Endothelial cell of umbilical vein (primary cell): Measurements from ENCODE around the gene CHMP5. TPM values are rescaled to one million over a fixed set of nuclear protein-coding genes. Genes with fewer than 3 reads are reported as not detected.
A peak's percentile ranks its signal among the peaks of the same experiment; 100 is the strongest.

Experiments used
- BruUV-seq: library from RNA; stranded (reverse); fragments of 400-500 nt; replicated peaks from 2 replicates; lab custom pipeline; 2021; lab: Mats Ljungman, UMichigan
- CTCF ChIA-PET: fragments of 300-600, 350-600 bp; sonication (Branson Sonifier 250); formaldehyde crosslinking; loops from one replicate; lab custom pipeline; 2021; ENCODE audit warnings: antibody characterized with exemption, inconsistent platforms; lab: Charles Lee
- POLR2A ChIA-PET: fragments of 300-600, 350-600 bp; sonication (Branson Sonifier 250); formaldehyde crosslinking; loops from one replicate; lab custom pipeline; 2021; ENCODE audit warnings: antibody characterized with exemption, inconsistent platforms; lab: Charles Lee
- DNase-seq: peaks from one replicate; pipeline ENCODE4 v3.0.0-alpha.2; 2011; ENCODE audit warnings: low read depth, low spot score
- FAIRE-seq: peaks from 2 replicates; lab custom pipeline; 2011; peaks lifted over from hg19 to GRCh38; lab: Jason Lieb, UNC
- H2AFZ ChIP-seq: 2 replicates; pipeline ENCODE4 v1.6.0; 2012; ENCODE audit warnings: low read depth, low read length, control low read depth, inconsistent platforms
- H3K27ac ChIP-seq: 2 replicates; pipeline ENCODE4 v1.5.1; 2011; ENCODE audit warnings: low read depth, mild to moderate bottlenecking, control low read depth, low read length, moderate library complexity; ENCODE audit not compliant: insufficient read depth
- H3K27me3 ChIP-seq, 2 experiments: 2 replicates each; pipeline versions ENCODE4 v1.6.0 to v1.6.1; 2011; ENCODE audit warnings: low read length in 2 of 2, mixed read lengths in 1 of 2; ENCODE audit not compliant: control insufficient read depth in 2 of 2, insufficient read depth in 2 of 2
- H3K36me3 ChIP-seq, 2 experiments: 2 replicates in 1 of 2; 3 replicates in 1 of 2; pipeline ENCODE4 v1.5.1; 2011; ENCODE audit warnings: low read length in 2 of 2, mild to moderate bottlenecking in 1 of 2, moderate library complexity in 1 of 2; ENCODE audit not compliant: control insufficient read depth in 2 of 2, insufficient read depth in 2 of 2; ENCODE audit errors: extremely low read depth in 1 of 2
- H3K4me1 ChIP-seq: 3 replicates; pipeline ENCODE4 v1.5.1; 2011; ENCODE audit warnings: mild to moderate bottlenecking, low read length; ENCODE audit not compliant: control insufficient read depth, insufficient read depth; ENCODE audit errors: extremely low read depth
- H3K4me2 ChIP-seq: 2 replicates; pipeline ENCODE4 v1.6.1; 2011; ENCODE audit warnings: low read length, control low read depth, mixed read lengths; ENCODE audit not compliant: insufficient read depth
- H3K4me3 ChIP-seq, 3 experiments: fragments of 200-600 bp in 1 of 3; sonication (generic), shearing (Covaris generic) in 1 of 3; replicated peaks in 1 of 3; 2 replicates each; pipeline ENCODE4 v1.5.1; 2011 to 2016; ENCODE audit warnings: control low read depth in 3 of 3, low read length in 3 of 3, mild to moderate bottlenecking in 2 of 3, inconsistent platforms in 1 of 3, low read depth in 1 of 3, moderate library complexity in 1 of 3; ENCODE audit not compliant: insufficient read depth in 1 of 3
- H3K79me2 ChIP-seq: 2 replicates; pipeline ENCODE4 v1.6.0; 2012; ENCODE audit warnings: low read length, inconsistent platforms; ENCODE audit not compliant: control insufficient read depth, insufficient read depth
- H3K9ac ChIP-seq: replicated peaks from 2 replicates; pipeline ENCODE3; 2011; ENCODE audit warnings: low read length, control low read depth; ENCODE audit not compliant: insufficient read depth; ENCODE audit errors: extremely low read depth
- H3K9me1 ChIP-seq: replicated peaks from 3 replicates; pipeline ENCODE4 v1.6.0; 2011; ENCODE audit warnings: mild to moderate bottlenecking, low read length; ENCODE audit not compliant: control insufficient read depth, insufficient read depth; ENCODE audit errors: extremely low read depth
- H3K9me3 ChIP-seq: replicated peaks from 2 replicates; pipeline ENCODE4 v1.5.1; 2012; ENCODE audit warnings: low read length, inconsistent platforms; ENCODE audit not compliant: control insufficient read depth, insufficient read depth
- H4K20me1 ChIP-seq: replicated peaks from 2 replicates; pipeline ENCODE3; 2011; ENCODE audit warnings: mild to moderate bottlenecking, low read length; ENCODE audit not compliant: control insufficient read depth, insufficient read depth; ENCODE audit errors: extremely low read depth
- CTCF ChIP-seq, 2 donors: IDR thresholded peaks; 1 replicate in 1 of 2; 2 replicates in 1 of 2; pipeline ENCODE4 v1.5.1; 2011; ENCODE audit warnings: low read length in 2 of 2, mild to moderate bottlenecking in 2 of 2, moderate library complexity in 2 of 2, control low read depth in 1 of 2, inconsistent platforms in 1 of 2, low read depth in 1 of 2; ENCODE audit not compliant: insufficient read depth in 1 of 2; ENCODE audit errors: extremely low read depth in 1 of 2
- EZH2 ChIP-seq: IDR thresholded peaks from 2 replicates; pipeline ENCODE4 v1.6.1; 2012; ENCODE audit warnings: borderline replicate concordance, low read depth, mild to moderate bottlenecking, moderate library complexity, low read length, inconsistent platforms; ENCODE audit not compliant: severe bottlenecking
- FOS ChIP-seq: IDR thresholded peaks from 2 replicates; pipeline ENCODE4 v1.6.1; 2011; ENCODE audit warnings: mild to moderate bottlenecking, low read length, moderate library complexity, borderline replicate concordance; ENCODE audit not compliant: insufficient read depth
- GATA2 ChIP-seq: IDR thresholded peaks from 2 replicates; pipeline ENCODE4 v1.7.0; 2011; ENCODE audit warnings: low read depth, mild to moderate bottlenecking, moderate library complexity, mixed read lengths, low read length; ENCODE audit not compliant: insufficient read length, insufficient read depth
- JUN ChIP-seq: IDR thresholded peaks from 2 replicates; pipeline ENCODE4 v1.6.1; 2011; ENCODE audit warnings: borderline replicate concordance, low read depth; ENCODE audit not compliant: insufficient read length, insufficient read depth
- MAX ChIP-seq: IDR thresholded peaks from 2 replicates; pipeline ENCODE4 v1.6.1; 2011; ENCODE audit not compliant: insufficient read depth, insufficient read length
- MYC ChIP-seq: IDR thresholded peaks from one replicate; pipeline ENCODE4 v1.6.1; 2011; ENCODE audit warnings: mild to moderate bottlenecking, low read depth, low read length
- POLR2A ChIP-seq: IDR thresholded peaks from 2 replicates; pipeline ENCODE4 v1.6.1; 2012; ENCODE audit warnings: low read depth, mild to moderate bottlenecking, control low read depth, low read length
- POLR2AphosphoS5 ChIP-seq: IDR thresholded peaks from 2 replicates; pipeline ENCODE4 v1.6.1; 2012; ENCODE audit warnings: low read depth, mild to moderate bottlenecking, control low read depth, low read length, moderate library complexity; ENCODE audit not compliant: insufficient read depth
- dilution Hi-C: fragments of 300-500 bp; cut with MboI; formaldehyde crosslinking; loops from one replicate; pipeline ENCODE4 v1.15.0; 2019; ENCODE audit warnings: low sequenced_read_pairs; ENCODE audit not compliant: extremely low pct_ligation_motif_present
- intact Hi-C: fragments of 100-400 bp; cut with micrococcal nuclease; formaldehyde crosslinking; loops from one replicate; pipeline ENCODE4 v1.10.0; 2022
- polyA plus RNA-seq, 4 experiments: library from polyadenylated mRNA; depleted of rRNA in 3 of 4; stranded (reverse) in 3 of 4; unstranded in 1 of 4; fragments of >200 nt; gene quantifications; 2 replicates each; pipeline versions ENCODE4 v1.2.1 to v1.2.3, GENCODE V29; 2011 to 2012; ENCODE audit warnings: missing spikeins in 1 of 4
- total RNA-seq: library from RNA; stranded (reverse); gene quantifications from 2 replicates; pipeline ENCODE4 v1.2.3, GENCODE V29; 2021

CHMP5 gene
- total and polyA plus RNA-seq, 2 donors (not counting 3 experiments of a cell fraction or from before 2014, with no cell fraction given), result 33.2 to 55.8 TPM

GRCh38 chr9:33331377-33331891 lies 66.6 kb downstream of the CHMP5 start:
- intact Hi-C loops (no loop called here), dilution Hi-C loops (no loop called here)
- H3K4me1 ChIP-seq, result peaks cover 48% of the 10 kb centered on the region
- DNase-seq, result peak; percentile 79
- FAIRE-seq, result peak; percentile 76
- H3K36me3 ChIP-seq, result peaks cover 0 to 2% of the 10 kb centered on the region in 2 experiments
- ChIA-PET CTCF (interaction anchor here (0.6 to 3.2 kb wide), 8 partner anchors 11 to 136 kb away, joined by 3 to 13 read pairs (median 7); partner anchors contain the start of gene NFX1), POLR2A (no interaction called here)
- no peaks in the 10 kb centered on the region for H4K20me1 ChIP-seq
- no peaks in the 10 kb centered on the region for H3K9me3 ChIP-seq
- H2AFZ ChIP-seq, result no peak overlapping the region
- no peak overlapping the region for H3K4me3 ChIP-seq
- H3K4me2 ChIP-seq, result peak overlapping the region; percentile 24
- H3K79me2 ChIP-seq, result no peaks in the 10 kb centered on the region
- H3K27ac ChIP-seq, result peak overlapping the region; percentile 46
- H3K27me3 ChIP-seq, result no peaks in the 10 kb centered on the region
- TF ChIP-seq JUN, result no peak
- TF ChIP-seq POLR2AphosphoS5, result no peak
- TF ChIP-seq FOS, result no peak
- TF ChIP-seq MAX, result no peak
- no peak for TF ChIP-seq CTCF (IDR thresholded peaks at IDR 0.05; ENCODE audit: extremely low read depth in 1 of 2, insufficient read depth in 1 of 2, low read depth in 1 of 2, low read length in 2 of 2)
- TF ChIP-seq MYC, result no peak
- no peak for TF ChIP-seq GATA2
- no peak for TF ChIP-seq POLR2A
- TF ChIP-seq EZH2, result no peak
- no peaks in the 10 kb centered on the region for H3K9me1 ChIP-seq
- BruUV-seq, result no TSS peak
- no peak overlapping the region for H3K9ac ChIP-seq

Other genes with a start within 250 kb of the CHMP5 start
- 177 and 182 TPM in 2 replicates for gene DNAJA1, start 239.8 kb upstream of the CHMP5 start, total RNA-seq
- 53.4 and 72.9 TPM in 2 replicates for gene DNAJA1, start 239.8 kb upstream of the CHMP5 start, polyA plus RNA-seq
- gene SMU1, start 188.4 kb upstream of the CHMP5 start, total RNA-seq, result 21.7 and 22.2 TPM in 2 replicates
- gene SMU1, start 188.4 kb upstream of the CHMP5 start, polyA plus RNA-seq, result 7.4 and 8.5 TPM in 2 replicates
- 65.6 and 66.5 TPM in 2 replicates for gene B4GALT1, start 97.7 kb upstream of the CHMP5 start, total RNA-seq
- 61.3 and 61.4 TPM in 2 replicates for gene B4GALT1, start 97.7 kb upstream of the CHMP5 start, polyA plus RNA-seq
- gene SPINK4, start 24.9 kb upstream of the CHMP5 start, total RNA-seq, result not detected in 2 replicates
- not detected in 2 replicates for gene SPINK4, start 24.9 kb upstream of the CHMP5 start, polyA plus RNA-seq
- 87.4 and 98.7 TPM in 2 replicates for gene BAG1, start 341 bp upstream of the CHMP5 start, total RNA-seq
- 25.2 and 44.6 TPM in 2 replicates for gene BAG1, start 341 bp upstream of the CHMP5 start, polyA plus RNA-seq
- 21.7 and 22.1 TPM in 2 replicates for gene NFX1, start 25.5 kb downstream of the CHMP5 start, total RNA-seq
- 17.4 and 19.3 TPM in 2 replicates for gene NFX1, start 25.5 kb downstream of the CHMP5 start, polyA plus RNA-seq
- gene AQP7, start 137.5 kb downstream of the CHMP5 start, total RNA-seq, result 2.3 and 3.7 TPM in 2 replicates
- gene AQP7, start 137.5 kb downstream of the CHMP5 start, polyA plus RNA-seq, result not detected in 2 replicates
- gene AQP3, start 182.5 kb downstream of the CHMP5 start, total RNA-seq, result 0.39 and 0.93 TPM in 2 replicates
- 1.8 and 1.9 TPM in 2 replicates for gene AQP3, start 182.5 kb downstream of the CHMP5 start, polyA plus RNA-seq
- 42.3 and 45.1 TPM in 2 replicates for gene NOL6, start 208.9 kb downstream of the CHMP5 start, total RNA-seq
- gene NOL6, start 208.9 kb downstream of the CHMP5 start, polyA plus RNA-seq, result 35.7 and 39.8 TPM in 2 replicates